ENCODE results near the gene RYK.
"Not testable (repeated sequence)": the region's sequence is repeated elsewhere in the genome, so short reads cannot be mapped to it uniquely, and the experiment has no call there.

The RYK gene

GRCh38 chr3:134211797-134212196, 38.9 kb downstream of the RYK start:
- Histone ChIP-seq H3K27ac (ENCODE audit: low read depth, low read length) (no peak overlapping the region), H3K9ac (ENCODE audit: low read length) (no peak overlapping the region), H3K9me3 (ENCODE audit: low read length) (no peaks in the 10 kb centered on the region), H3K4me1 (ENCODE audit: insufficient read depth, low read length) (peaks cover 4% of the 10 kb centered on the region), H3K36me3 (ENCODE audit: insufficient read depth, low read length) (peaks cover 17% of the 10 kb centered on the region), H3K4me3 (ENCODE audit: low read depth in 1 of 2, low read length in 2 of 2) (no peak overlapping the region), H3K27me3 (ENCODE audit: control insufficient read depth in 1 of 2, insufficient read depth in 2 of 2, low read length in 2 of 2) (no peaks in the 10 kb centered on the region)

DNA sequence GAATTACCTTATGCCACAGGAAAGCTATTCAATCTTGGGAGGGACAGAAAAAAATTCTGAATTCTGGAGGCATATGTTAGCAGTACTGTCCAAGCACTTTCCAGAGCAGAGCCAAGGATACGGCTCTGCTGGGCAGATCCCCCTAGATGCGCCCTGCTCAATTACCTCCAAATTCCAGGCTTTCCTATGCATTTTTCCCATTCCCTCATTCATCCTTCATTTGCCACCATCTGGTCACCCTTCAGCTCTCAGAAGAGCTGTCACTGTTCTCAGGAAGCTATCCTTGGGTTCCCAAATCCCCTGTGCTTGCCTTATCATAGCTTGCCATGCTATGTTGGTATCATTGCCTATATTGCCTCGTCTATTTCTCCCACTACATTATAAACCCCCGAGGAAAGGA, 45.2 kb downstream of the RYK start:
- Histone ChIP-seq H3K9me3 (ENCODE audit: low read length) (no peaks in the 10 kb centered on the region), H3K4me3 (ENCODE audit: low read depth in 1 of 2, low read length in 2 of 2) (no peak overlapping the region), H3K27me3 (ENCODE audit: control insufficient read depth in 1 of 2, insufficient read depth in 2 of 2, low read length in 2 of 2) (no peaks in the 10 kb centered on the region), H3K27ac (ENCODE audit: low read depth, low read length) (no peak overlapping the region), H3K4me1 (ENCODE audit: insufficient read depth, low read length) (no peaks in the 10 kb centered on the region), H3K9ac (ENCODE audit: low read length) (no peak overlapping the region), H3K36me3 (ENCODE audit: insufficient read depth, low read length) (peaks cover 18% of the 10 kb centered on the region)

- Histone ChIP-seq H3K4me1 (ENCODE audit: insufficient read depth, low read length) (no peaks in the 10 kb centered on the region), H3K27me3 (ENCODE audit: control insufficient read depth in 1 of 2, insufficient read depth in 2 of 2, low read length in 2 of 2) (no peaks in the 10 kb centered on the region), H3K9me3 (ENCODE audit: low read length) (no peaks in the 10 kb centered on the region), H3K9ac (ENCODE audit: low read length) (no peak overlapping the region), H3K4me3 (ENCODE audit: low read depth in 1 of 2, low read length in 2 of 2) (no peak overlapping the region), H3K36me3 (ENCODE audit: insufficient read depth, low read length) (peaks cover 18% of the 10 kb centered on the region), H3K27ac (ENCODE audit: low read depth, low read length) (no peak overlapping the region)
These were observed 49.2 kb downstream of the RYK start for GRCh38 chr3:134201201-134202130.

DNA sequence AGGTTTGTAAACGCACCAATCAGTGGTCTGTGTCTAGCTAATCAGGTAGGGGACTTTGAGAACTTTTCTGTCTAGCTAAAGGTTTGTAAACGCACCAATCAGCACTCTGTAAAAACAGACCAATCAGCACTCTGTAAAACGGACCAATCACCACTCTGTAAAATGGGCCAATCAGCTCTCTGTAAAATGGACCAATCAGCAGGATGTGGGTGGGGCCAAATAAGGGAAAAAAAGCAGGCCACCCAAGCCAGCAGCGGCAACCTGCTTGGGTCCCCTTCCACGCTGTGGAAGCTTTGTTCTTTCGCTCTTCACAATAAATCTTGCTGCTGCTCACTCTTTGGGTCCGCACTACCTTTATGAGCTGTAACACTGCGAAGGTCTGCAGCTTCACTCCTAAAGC, 50.8 kb downstream of the RYK start:
- not testable (repeated sequence) for H3K4me1 ChIP-seq (ENCODE audit: insufficient read depth, low read length); H3K27me3 ChIP-seq (ENCODE audit: control insufficient read depth in 1 of 2, insufficient read depth in 2 of 2, low read length in 2 of 2); H3K9me3 ChIP-seq (ENCODE audit: low read length); H3K27ac ChIP-seq (ENCODE audit: low read depth, low read length); H3K9ac ChIP-seq (ENCODE audit: low read length); H3K4me3 ChIP-seq (ENCODE audit: low read depth in 1 of 2, low read length in 2 of 2)
- H3K36me3 ChIP-seq (ENCODE audit: insufficient read depth, low read length), result peaks cover 18% of the 10 kb centered on the region

DNA sequence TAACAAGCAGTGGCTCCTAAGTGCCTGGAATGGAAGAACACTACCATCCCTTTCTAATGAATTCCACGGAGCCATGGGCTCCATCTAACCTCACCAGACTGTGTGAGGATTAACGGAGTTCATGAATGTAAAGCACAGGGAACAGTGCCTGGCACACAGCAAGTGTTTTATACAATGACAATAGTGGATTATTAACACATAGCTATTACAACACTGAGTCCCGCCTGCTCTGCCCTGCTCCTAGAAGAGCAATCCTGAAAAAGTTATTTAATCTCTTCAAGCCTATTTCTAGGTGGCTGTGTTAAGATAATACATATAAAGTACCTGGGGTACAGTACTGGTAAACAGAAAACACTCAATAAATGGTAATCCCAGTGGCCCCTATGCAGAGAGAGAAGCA, 51.4 kb downstream of the RYK start:
- H3K9ac ChIP-seq (ENCODE audit: low read length), result no peak overlapping the region
- H3K4me3 ChIP-seq (ENCODE audit: low read depth in 1 of 2, low read length in 2 of 2), result no peak overlapping the region
- H3K27me3 ChIP-seq (ENCODE audit: control insufficient read depth in 1 of 2, insufficient read depth in 2 of 2, low read length in 2 of 2), result no peaks in the 10 kb centered on the region
- no peaks in the 10 kb centered on the region for H3K4me1 ChIP-seq (ENCODE audit: insufficient read depth, low read length)
- H3K36me3 ChIP-seq (ENCODE audit: insufficient read depth, low read length), result peaks cover 18% of the 10 kb centered on the region
- H3K27ac ChIP-seq (ENCODE audit: low read depth, low read length), result no peak overlapping the region
- H3K9me3 ChIP-seq (ENCODE audit: low read length), result no peaks in the 10 kb centered on the region

DNA sequence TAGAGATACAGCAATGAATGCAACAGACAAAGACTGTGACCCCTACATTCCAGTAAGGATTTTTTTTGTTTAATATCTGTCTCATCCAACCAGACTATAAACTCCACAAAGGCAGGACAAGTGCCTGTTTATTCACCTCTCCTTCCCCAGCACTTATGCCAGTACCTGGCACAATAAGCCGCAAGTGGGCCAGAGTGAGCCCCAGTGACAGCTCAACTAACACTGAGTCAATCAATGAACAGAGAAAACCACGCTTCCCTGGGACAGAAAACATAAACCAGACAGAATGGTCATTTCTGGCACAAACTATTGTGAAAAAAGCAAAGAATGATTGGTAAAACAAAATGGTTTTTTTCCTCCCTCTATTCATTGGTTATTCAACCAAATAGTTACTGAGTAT, 52.2 kb downstream of the RYK start:
- Histone ChIP-seq H3K9me3 (ENCODE audit: low read length) (no peaks in the 10 kb centered on the region), H3K9ac (ENCODE audit: low read length) (no peak overlapping the region), H3K36me3 (ENCODE audit: insufficient read depth, low read length) (peaks cover 22% of the 10 kb centered on the region), H3K4me3 (ENCODE audit: low read depth in 1 of 2, low read length in 2 of 2) (no peak overlapping the region), H3K27ac (ENCODE audit: low read depth, low read length) (no peak overlapping the region), H3K4me1 (ENCODE audit: insufficient read depth, low read length) (no peaks in the 10 kb centered on the region), H3K27me3 (ENCODE audit: control insufficient read depth in 1 of 2, insufficient read depth in 2 of 2, low read length in 2 of 2) (no peaks in the 10 kb centered on the region)

GRCh38 chr3:134197681-134198261, 52.9 kb downstream of the RYK start:
- Histone ChIP-seq H3K4me1 (ENCODE audit: insufficient read depth, low read length) (no peaks in the 10 kb centered on the region), H3K4me3 (ENCODE audit: low read depth in 1 of 2, low read length in 2 of 2) (no peak overlapping the region), H3K9ac (ENCODE audit: low read length) (no peak overlapping the region), H3K9me3 (ENCODE audit: low read length) (no peaks in the 10 kb centered on the region), H3K27ac (ENCODE audit: low read depth, low read length) (no peak overlapping the region), H3K27me3 (ENCODE audit: control insufficient read depth in 1 of 2, insufficient read depth in 2 of 2, low read length in 2 of 2) (no peaks in the 10 kb centered on the region), H3K36me3 (ENCODE audit: insufficient read depth, low read length) (peaks cover 23% of the 10 kb centered on the region)

GRCh38 chr3:134194247-134194646, 56.4 kb downstream of the RYK start:
- Histone ChIP-seq H3K36me3 (ENCODE audit: insufficient read depth, low read length) (peaks cover 12% of the 10 kb centered on the region), H3K9ac (ENCODE audit: low read length) (no peak overlapping the region), H3K9me3 (ENCODE audit: low read length) (no peaks in the 10 kb centered on the region), H3K4me3 (ENCODE audit: low read depth in 1 of 2, low read length in 2 of 2) (no peak overlapping the region), H3K4me1 (ENCODE audit: insufficient read depth, low read length) (no peaks in the 10 kb centered on the region), H3K27ac (ENCODE audit: low read depth, low read length) (no peak overlapping the region), H3K27me3 (ENCODE audit: control insufficient read depth in 1 of 2, insufficient read depth in 2 of 2, low read length in 2 of 2) (no peaks in the 10 kb centered on the region)

DNA sequence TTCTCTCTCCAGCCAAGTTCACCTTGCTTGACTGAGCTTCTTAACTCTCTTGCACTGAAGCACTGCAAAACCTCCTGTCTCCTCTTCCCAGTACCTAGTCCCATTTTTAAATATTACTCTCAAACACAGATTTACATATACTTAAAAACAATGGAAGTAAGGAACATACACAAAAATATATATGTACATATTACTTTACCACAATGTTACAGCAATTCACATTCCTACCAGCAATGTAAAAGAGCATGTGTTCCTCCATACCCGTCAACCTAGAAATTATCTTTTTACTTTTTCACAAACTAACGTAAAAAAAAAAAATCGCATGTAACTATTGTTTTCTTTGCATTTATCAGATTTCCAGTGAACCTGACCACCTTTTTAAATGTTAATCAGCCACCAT, 60.4 kb downstream of the RYK start:
- Histone ChIP-seq H3K9ac (ENCODE audit: low read length) (no peak overlapping the region), H3K9me3 (ENCODE audit: low read length) (no peaks in the 10 kb centered on the region), H3K36me3 (ENCODE audit: insufficient read depth, low read length) (peaks cover 11% of the 10 kb centered on the region), H3K27me3 (ENCODE audit: control insufficient read depth in 1 of 2, insufficient read depth in 2 of 2, low read length in 2 of 2) (no peaks in the 10 kb centered on the region), H3K4me3 (ENCODE audit: low read depth in 1 of 2, low read length in 2 of 2) (no peak overlapping the region), H3K27ac (ENCODE audit: low read depth, low read length) (no peak overlapping the region), H3K4me1 (ENCODE audit: insufficient read depth, low read length) (no peaks in the 10 kb centered on the region)

GRCh38 chr3:134189849-134190248, 60.8 kb downstream of the RYK start:
- Histone ChIP-seq H3K4me1 (ENCODE audit: insufficient read depth, low read length) (no peaks in the 10 kb centered on the region), H3K36me3 (ENCODE audit: insufficient read depth, low read length) (peaks cover 11% of the 10 kb centered on the region), H3K27ac (ENCODE audit: low read depth, low read length) (no peak overlapping the region), H3K9me3 (ENCODE audit: low read length) (no peaks in the 10 kb centered on the region), H3K9ac (ENCODE audit: low read length) (no peak overlapping the region), H3K27me3 (ENCODE audit: control insufficient read depth in 1 of 2, insufficient read depth in 2 of 2, low read length in 2 of 2) (no peaks in the 10 kb centered on the region), H3K4me3 (ENCODE audit: low read depth in 1 of 2, low read length in 2 of 2) (no peak overlapping the region)

- no peak overlapping the region for H3K4me3 ChIP-seq (ENCODE audit: low read depth in 1 of 2, low read length in 2 of 2)
- no peaks in the 10 kb centered on the region for H3K27me3 ChIP-seq (ENCODE audit: control insufficient read depth in 1 of 2, insufficient read depth in 2 of 2, low read length in 2 of 2)
- H3K36me3 ChIP-seq (ENCODE audit: insufficient read depth, low read length), result peaks cover 6% of the 10 kb centered on the region
- H3K4me1 ChIP-seq (ENCODE audit: insufficient read depth, low read length), result no peaks in the 10 kb centered on the region
- H3K9me3 ChIP-seq (ENCODE audit: low read length), result no peaks in the 10 kb centered on the region
- H3K27ac ChIP-seq (ENCODE audit: low read depth, low read length), result no peak overlapping the region
- H3K9ac ChIP-seq (ENCODE audit: low read length), result no peak overlapping the region
These were observed 64.3 kb downstream of the RYK start for GRCh38 chr3:134186391-134186790.

DNA sequence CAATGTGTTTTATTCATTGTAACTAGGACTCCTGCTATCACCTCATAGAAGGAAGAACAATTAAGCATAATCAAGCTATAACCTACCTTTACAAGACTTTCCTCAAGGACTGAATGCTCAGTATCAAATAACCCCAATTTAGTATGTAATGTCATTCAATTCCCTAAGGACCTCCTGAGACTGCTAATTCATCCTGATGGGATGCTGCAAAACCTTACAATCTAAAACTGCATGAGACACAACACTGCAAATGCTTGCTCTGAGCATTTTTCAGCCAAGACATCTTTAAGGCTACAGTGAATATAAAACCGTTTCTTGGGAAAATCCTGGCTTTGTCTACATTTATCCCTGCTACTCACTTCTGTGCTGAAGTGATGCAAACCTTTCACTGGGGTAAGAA, 69.9 kb downstream of the RYK start:
- Histone ChIP-seq H3K9me3 (ENCODE audit: low read length) (no peaks in the 10 kb centered on the region), H3K27ac (ENCODE audit: low read depth, low read length) (no peak overlapping the region), H3K9ac (ENCODE audit: low read length) (no peak overlapping the region), H3K4me3 (ENCODE audit: low read depth in 1 of 2, low read length in 2 of 2) (no peak overlapping the region), H3K36me3 (ENCODE audit: insufficient read depth, low read length) (peaks cover 16% of the 10 kb centered on the region), H3K27me3 (ENCODE audit: control insufficient read depth in 1 of 2, insufficient read depth in 2 of 2, low read length in 2 of 2) (no peaks in the 10 kb centered on the region), H3K4me1 (ENCODE audit: insufficient read depth, low read length) (no peaks in the 10 kb centered on the region)

All from muscle layer of colon (tissue), 2 donors.